Stimulated activated effector memory CD8-positive, alpha-beta T cell treated with anti-CD3 and anti-CD28 coated beads, Interleukin-12 subunit alpha, Interleukin-12 subunit beta, amount 100 ng/mL, for 72 hours (primary cell): ENCODE data around the gene SULT1C3.
"Not testable (repeated sequence)": the region's sequence is repeated elsewhere in the genome, so short reads cannot be mapped to it uniquely, and the experiment has no call there.

Experiments
- ATAC-seq: fragments of 150-1000 bp; cut with Tn5 transposase; 2 replicates; pipeline ENCODE4 v1.10.0; 2021
- DNase-seq, 2 donors: peaks; one replicate each; pipeline ENCODE4 v3.0.0; 2021 to 2022; ENCODE audit warnings: low spot score in 2 of 2
- H3K27ac Mint-ChIP-seq: one replicate; pipeline ENCODE4 v1.8.0; 2022; ENCODE audit warnings: mild to moderate bottlenecking, mixed read lengths
- H3K36me3 Mint-ChIP-seq: one replicate; pipeline ENCODE4 v1.8.0; 2022; ENCODE audit warnings: mild to moderate bottlenecking, mixed read lengths
- H3K4me1 Mint-ChIP-seq: one replicate; pipeline ENCODE4 v1.8.0; 2022; ENCODE audit warnings: mixed read lengths
- H3K4me3 Mint-ChIP-seq: one replicate; pipeline ENCODE4 v1.8.0; 2022; ENCODE audit warnings: mild to moderate bottlenecking, mixed read lengths
- H3K9me3 Mint-ChIP-seq: one replicate; pipeline ENCODE4 v1.8.0; 2022; ENCODE audit warnings: mixed read lengths

SULT1C3 gene

GRCh38 chr2:108270346-108270745, 30.6 kb downstream of the SULT1C3 start:
- Mint-ChIP-seq H3K36me3 (no peaks in the 10 kb centered on the region), H3K4me3 (no peak overlapping the region), H3K9me3 (no peaks in the 10 kb centered on the region), H3K27ac (no peak overlapping the region), H3K4me1 (no peaks in the 10 kb centered on the region)
- DNase-seq (no peak), ATAC-seq (no peak)

DNA sequence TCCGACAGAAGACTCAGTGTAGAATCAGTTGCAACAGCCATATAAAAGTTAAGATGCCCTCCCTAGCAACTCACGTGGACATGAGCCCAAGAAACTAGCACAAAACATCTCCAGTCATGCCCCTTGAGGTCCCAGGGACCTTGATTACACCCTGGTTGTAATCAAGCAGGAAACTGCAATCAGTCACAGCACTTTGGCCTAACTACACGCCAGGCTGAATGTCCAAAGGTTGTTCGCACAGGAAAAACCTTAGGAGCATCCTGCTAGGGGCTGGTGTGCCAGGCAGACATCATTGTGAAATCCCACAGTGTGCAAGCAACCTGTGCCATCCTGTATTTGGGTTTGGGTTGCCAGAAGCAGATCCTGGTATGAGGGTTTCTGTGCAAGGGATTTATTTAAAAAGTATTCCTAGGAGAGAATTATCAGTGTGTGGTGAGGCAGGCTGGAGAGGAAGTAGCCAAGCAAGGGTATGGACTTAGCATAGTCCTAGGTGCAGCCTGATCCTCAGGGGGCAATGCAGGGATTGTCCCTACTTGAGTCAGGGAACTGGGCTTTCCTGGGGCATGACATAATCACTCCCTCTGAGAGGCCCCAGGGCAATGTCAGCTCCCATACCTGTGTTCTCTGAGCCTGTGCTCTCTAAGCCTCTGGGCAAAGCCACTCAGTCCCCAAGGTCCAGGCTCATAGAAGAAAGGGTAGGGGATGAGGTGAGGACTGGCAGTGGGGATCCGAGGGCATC, 31.2 kb downstream of the SULT1C3 start:
- H3K4me3 Mint-ChIP-seq = no peak overlapping the region
- no peaks in the 10 kb centered on the region for H3K4me1 Mint-ChIP-seq
- ATAC-seq = no peak
- H3K36me3 Mint-ChIP-seq = no peaks in the 10 kb centered on the region
- no peak overlapping the region for H3K27ac Mint-ChIP-seq
- no peaks in the 10 kb centered on the region for H3K9me3 Mint-ChIP-seq
- DNase-seq = no peak

DNA sequence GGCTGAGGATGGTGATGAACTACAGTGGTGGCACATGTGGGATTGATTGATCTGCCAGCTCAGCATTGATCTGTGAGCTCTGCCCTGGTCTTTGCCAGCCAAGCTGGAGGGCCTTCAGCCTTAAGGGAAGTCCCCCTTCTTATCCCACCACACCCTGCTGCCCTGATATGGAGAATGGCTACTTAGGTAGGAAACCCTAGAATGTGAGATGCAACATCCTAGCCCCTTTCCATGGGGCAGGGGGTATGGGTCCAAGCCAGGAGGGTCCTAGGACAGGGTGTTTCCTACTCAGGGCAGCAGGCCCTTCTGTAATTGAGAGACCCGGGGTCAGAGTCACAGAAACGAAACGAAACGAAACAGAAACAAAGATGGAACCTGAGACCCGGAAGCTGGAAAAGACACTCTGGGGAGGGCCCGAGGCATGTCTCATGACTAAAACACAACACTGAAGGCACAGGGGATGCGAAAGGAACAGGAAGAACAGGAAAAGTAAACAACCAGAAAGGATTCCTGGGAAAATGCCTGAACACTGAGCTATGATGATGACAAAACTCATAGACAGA, 32.0 kb downstream of the SULT1C3 start:
- no peak for ATAC-seq
- Mint-ChIP-seq H3K9me3 (no peaks in the 10 kb centered on the region), H3K4me3 (no peak overlapping the region), H3K36me3 (no peaks in the 10 kb centered on the region), H3K27ac (no peak overlapping the region), H3K4me1 (no peaks in the 10 kb centered on the region)
- no peak for DNase-seq

DNA sequence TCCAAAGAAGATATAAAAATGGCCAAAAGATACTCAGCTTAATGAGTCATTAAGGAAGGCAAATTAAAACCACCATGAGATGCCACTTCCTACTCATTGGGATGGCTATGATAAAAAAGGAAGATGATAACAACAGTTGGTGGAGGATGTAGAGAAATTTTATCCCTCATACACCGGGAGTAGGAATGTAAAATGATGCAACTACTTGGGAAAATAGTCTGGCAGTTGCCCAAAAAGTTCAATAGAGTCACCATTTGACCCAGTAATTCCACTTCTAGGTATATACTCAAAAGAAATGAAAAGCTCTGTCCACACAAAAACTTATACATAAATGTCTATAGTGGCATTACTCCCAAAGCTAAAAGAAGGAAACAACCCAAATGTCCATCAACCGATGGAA, 38.9 kb downstream of the SULT1C3 start:
- Mint-ChIP-seq H3K4me1 (no peaks in the 10 kb centered on the region), H3K27ac (no peak overlapping the region), H3K36me3 (no peaks in the 10 kb centered on the region), H3K9me3 (peaks cover 4% of the 10 kb centered on the region), H3K4me3 (no peak overlapping the region)
- DNase-seq (no peak), ATAC-seq (no peak)

DNA sequence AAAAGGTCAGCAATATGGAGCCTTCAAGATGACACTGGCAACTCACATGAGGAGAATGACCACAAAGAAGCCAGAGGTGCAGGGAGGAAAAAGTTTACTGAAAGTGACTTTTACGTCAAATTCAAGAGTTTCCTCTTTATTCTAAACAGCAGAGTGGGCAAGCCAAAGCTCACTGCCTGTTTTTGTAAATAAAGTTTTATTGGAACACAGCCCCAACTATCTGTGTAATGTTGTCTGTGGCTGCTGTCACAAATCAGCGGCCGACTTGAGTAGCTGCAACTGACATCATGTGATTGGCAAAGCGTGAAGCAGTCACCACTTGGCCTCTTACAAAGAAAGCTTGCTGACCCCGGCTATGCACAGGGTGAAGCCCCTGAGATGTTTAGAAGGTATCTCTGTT, 39.7 kb downstream of the SULT1C3 start:
- Mint-ChIP-seq H3K4me1 (no peaks in the 10 kb centered on the region), H3K27ac (no peak overlapping the region), H3K36me3 (no peaks in the 10 kb centered on the region), H3K9me3 (peaks cover 4% of the 10 kb centered on the region), H3K4me3 (no peak overlapping the region)
- no peak for ATAC-seq
- no peak for DNase-seq

DNA sequence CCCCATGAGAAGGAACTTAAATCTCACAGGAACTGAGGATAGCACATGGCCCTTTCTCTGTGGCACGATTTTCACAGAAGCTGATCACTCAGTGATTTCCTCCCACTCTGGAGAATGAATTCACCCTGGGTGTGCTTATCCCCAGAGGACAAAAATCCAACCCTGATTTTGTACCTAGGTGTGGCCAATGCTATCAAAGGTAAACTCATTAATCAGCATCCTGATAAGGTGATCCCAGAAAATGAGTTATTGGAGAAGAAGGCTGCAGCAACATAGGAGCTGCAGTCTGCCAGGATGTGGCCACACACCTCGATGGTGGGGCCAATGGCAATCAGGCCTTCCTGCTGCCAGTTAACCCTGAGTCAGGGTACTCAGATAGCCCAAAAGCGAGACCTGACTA, 40.7 kb downstream of the SULT1C3 start:
- no peak overlapping the region for H3K27ac Mint-ChIP-seq
- no peaks in the 10 kb centered on the region for H3K4me1 Mint-ChIP-seq
- H3K36me3 Mint-ChIP-seq = no peaks in the 10 kb centered on the region
- DNase-seq (no peak), ATAC-seq (no peak)
- no peak overlapping the region for H3K4me3 Mint-ChIP-seq
- H3K9me3 Mint-ChIP-seq = peaks cover 4% of the 10 kb centered on the region

DNA sequence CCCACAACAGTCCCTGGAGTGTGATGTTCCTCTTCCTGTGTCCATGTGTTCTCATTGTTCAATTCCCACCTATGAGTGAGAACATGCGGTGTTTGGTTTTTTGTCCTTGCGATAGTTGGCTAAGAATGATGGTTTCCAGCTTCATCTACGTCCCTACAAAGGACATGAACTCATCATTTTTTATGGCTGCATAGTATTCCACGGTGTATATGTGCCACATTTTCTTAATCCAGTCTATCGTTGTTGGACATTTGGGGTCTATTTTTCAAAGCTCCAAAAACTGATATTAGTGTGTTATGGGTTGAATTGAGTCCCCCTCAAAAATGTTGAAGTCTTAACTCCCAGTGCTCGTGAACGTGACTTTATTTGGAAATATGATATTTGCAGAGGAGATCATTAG, 44.8 kb downstream of the SULT1C3 start:
- not testable (repeated sequence) for H3K4me1 Mint-ChIP-seq, H3K9me3 Mint-ChIP-seq, H3K36me3 Mint-ChIP-seq, H3K4me3 Mint-ChIP-seq, H3K27ac Mint-ChIP-seq, ATAC-seq, DNase-seq

DNA sequence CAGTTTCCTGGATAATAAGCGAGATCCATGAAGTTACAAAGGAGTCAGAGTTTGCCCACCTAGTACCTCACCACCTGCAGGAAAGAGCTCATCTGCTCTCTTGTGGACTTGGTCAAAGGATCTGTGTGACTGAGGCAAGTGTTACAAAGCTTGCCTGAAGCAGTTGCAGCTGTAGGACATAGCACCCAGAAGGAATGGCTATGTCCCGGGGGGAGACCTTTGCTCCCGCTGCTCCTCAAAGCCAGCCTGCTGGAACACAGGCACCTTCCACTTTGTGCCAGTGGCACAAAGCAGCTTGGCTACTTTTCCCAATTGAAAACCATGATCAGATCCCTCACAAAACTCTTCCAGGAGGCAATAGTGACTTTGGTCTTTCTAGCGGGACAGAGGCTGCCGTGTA, 45.8 kb downstream of the SULT1C3 start:
- no peak for ATAC-seq
- no peak for DNase-seq
- Mint-ChIP-seq H3K4me3 (no peak overlapping the region), H3K9me3 (no peaks in the 10 kb centered on the region), H3K36me3 (no peaks in the 10 kb centered on the region), H3K27ac (no peak overlapping the region), H3K4me1 (no peaks in the 10 kb centered on the region)

- no peak overlapping the region for H3K4me3 Mint-ChIP-seq
- ATAC-seq (no peak), DNase-seq (no peak)
- H3K27ac Mint-ChIP-seq = no peak overlapping the region
- H3K9me3 Mint-ChIP-seq = no peaks in the 10 kb centered on the region
- H3K36me3 Mint-ChIP-seq = no peaks in the 10 kb centered on the region
- no peaks in the 10 kb centered on the region for H3K4me1 Mint-ChIP-seq
Measured at GRCh38 chr2:108287169-108287568, 47.4 kb downstream of the SULT1C3 start.

GRCh38 chr2:108288534-108289106, 48.9 kb downstream of the SULT1C3 start, which contains the start of gene SULT1C2:
TSS of gene SULT1C2 (plus strand) at chr2:108288895. CDS start at chr2:108293668, 4,773 bp downstream.
- no peaks in the 10 kb centered on the region for H3K9me3 Mint-ChIP-seq
- H3K36me3 Mint-ChIP-seq = no peaks in the 10 kb centered on the region
- no peak within 1 kb of the TSS for H3K4me3 Mint-ChIP-seq
- DNase-seq = no peak
- no peak within 1 kb of the TSS for H3K27ac Mint-ChIP-seq
- ATAC-seq = no peak
- H3K4me1 Mint-ChIP-seq = no peaks in the 10 kb centered on the region

DNA sequence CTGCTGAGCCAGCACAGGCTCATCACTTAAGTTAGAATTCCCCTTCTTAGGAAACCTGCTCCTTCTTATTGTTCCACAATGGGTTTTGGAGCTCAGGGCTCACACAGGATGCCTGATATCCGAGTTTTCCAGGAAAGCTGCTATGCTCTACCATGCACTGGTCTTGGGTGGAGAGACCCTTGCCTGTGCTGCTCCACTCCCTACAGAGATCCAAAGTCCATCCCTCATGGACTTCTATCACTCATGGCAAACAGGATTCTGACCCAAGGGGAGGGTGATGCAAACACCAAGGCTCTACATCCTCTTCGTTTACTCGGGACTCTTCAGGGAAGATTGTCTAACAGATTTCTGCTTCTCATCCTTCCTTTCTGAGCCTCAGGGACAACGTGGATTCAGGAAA, 54.1 kb downstream of the SULT1C3 start:
- no peaks in the 10 kb centered on the region for H3K4me1 Mint-ChIP-seq
- H3K4me3 Mint-ChIP-seq = no peak overlapping the region
- DNase-seq = no peak

GRCh38 chr2:108297436-108298141, 57.8 kb downstream of the SULT1C3 start:
- Mint-ChIP-seq H3K4me3 (no peak overlapping the region), H3K9me3 (no peaks in the 10 kb centered on the region), H3K4me1 (no peaks in the 10 kb centered on the region), H3K27ac (no peak overlapping the region), H3K36me3 (no peaks in the 10 kb centered on the region)
- DNase-seq (no peak), ATAC-seq (no peak)

More for the DNA sequence above, 54.1 kb downstream of the SULT1C3 start:
- no peaks in the 10 kb centered on the region for H3K36me3 Mint-ChIP-seq
- H3K27ac Mint-ChIP-seq = no peak overlapping the region
- ATAC-seq = no peak
- no peaks in the 10 kb centered on the region for H3K9me3 Mint-ChIP-seq

DNA sequence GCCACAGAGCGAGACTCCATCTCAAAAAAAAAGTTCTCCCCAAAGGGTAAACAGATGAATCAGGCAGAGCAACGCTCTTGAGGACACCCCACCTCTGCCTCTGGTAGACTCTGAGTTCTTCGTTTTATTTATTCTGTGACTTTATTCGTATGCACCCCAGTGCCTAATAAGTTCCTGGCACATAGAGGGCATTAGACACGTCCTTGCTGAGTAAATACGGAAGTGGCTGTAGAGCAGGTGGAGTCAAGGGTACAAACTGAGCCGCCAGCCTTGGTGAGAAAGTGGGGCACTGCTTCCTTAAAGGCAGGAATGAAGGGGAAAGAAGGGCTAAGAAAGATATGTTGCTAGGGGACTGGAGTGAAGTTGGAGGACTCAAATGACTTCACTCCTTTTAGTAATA, 61.8 kb downstream of the SULT1C3 start:
- DNase-seq (no peak), ATAC-seq (no peak)
- Mint-ChIP-seq H3K27ac (no peak overlapping the region), H3K9me3 (no peaks in the 10 kb centered on the region), H3K4me3 (no peak overlapping the region), H3K4me1 (no peaks in the 10 kb centered on the region), H3K36me3 (no peaks in the 10 kb centered on the region)

DNA sequence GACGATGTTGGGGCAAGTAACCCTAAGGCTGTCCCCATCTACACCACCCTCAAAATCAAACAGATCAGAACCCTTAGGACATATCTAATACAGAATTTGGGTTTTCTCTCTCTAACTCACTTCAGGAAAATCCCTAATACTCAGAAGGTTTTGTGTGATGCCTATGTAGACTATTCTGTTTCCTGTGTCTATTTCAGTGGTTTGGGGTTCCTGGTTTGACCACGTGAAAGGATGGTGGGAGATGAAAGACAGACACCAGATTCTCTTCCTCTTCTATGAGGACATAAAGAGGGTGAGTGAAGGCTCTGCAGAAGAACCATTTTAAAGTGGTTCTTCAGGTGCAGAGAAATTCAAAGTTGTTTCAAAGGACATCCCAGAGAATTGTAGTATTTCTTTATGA, 65.2 kb downstream of the SULT1C3 start:
- H3K4me1 Mint-ChIP-seq = no peaks in the 10 kb centered on the region
- H3K27ac Mint-ChIP-seq = no peak overlapping the region
- peak; percentile 20 for ATAC-seq
- DNase-seq = no peak
- no peaks in the 10 kb centered on the region for H3K9me3 Mint-ChIP-seq
- H3K36me3 Mint-ChIP-seq = no peaks in the 10 kb centered on the region
- no peak overlapping the region for H3K4me3 Mint-ChIP-seq

GRCh38 chr2:108305901-108306300, 66.1 kb downstream of the SULT1C3 start:
- DNase-seq = no peak
- no peak for ATAC-seq
- Mint-ChIP-seq H3K4me3 (no peak overlapping the region), H3K36me3 (no peaks in the 10 kb centered on the region), H3K4me1 (no peaks in the 10 kb centered on the region), H3K27ac (no peak overlapping the region), H3K9me3 (no peaks in the 10 kb centered on the region)

DNA sequence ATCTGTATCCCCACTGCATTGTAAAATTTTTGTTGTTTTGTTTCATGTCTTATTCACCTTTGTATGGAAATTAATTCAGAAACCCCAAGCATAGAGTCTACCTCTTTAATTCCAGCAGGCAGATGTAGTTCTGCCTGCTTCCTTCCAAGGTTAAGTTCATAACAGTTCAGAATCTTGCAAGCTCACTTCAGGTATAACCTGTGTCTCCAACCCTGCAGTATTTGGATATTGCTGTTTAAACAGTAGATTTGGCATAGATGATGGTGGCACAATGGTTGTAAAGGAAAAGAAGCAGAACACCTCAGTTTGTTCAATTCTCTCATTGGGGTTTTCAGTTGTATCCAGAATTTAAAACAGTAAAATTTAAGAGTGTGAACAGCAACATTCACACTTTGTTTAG, 70.1 kb downstream of the SULT1C3 start:
- Mint-ChIP-seq H3K27ac (no peak overlapping the region), H3K36me3 (no peaks in the 10 kb centered on the region), H3K4me3 (no peak overlapping the region), H3K9me3 (no peaks in the 10 kb centered on the region), H3K4me1 (no peaks in the 10 kb centered on the region)
- no peak for DNase-seq
- ATAC-seq = no peak
